HUES48 (cell line): Measurements from ENCODE around the gene SPIB.

ENCODE experiments used
- H3K27ac ChIP-seq: one replicate; pipeline ENCODE4 v1.7.0; 2013; ENCODE audit warnings: low read depth, low read length, inconsistent platforms
- H3K27me3 ChIP-seq: 2 replicates; pipeline ENCODE4 v1.6.1; 2013; ENCODE audit warnings: mild to moderate bottlenecking, low read length; ENCODE audit not compliant: control insufficient read depth, insufficient read depth
- H3K36me3 ChIP-seq: 2 replicates; pipeline ENCODE4 v1.6.1; 2013; ENCODE audit warnings: low read length; ENCODE audit not compliant: control insufficient read depth, insufficient read depth
- H3K4me1 ChIP-seq: 2 replicates; pipeline ENCODE4 v1.6.1; 2013; ENCODE audit warnings: mild to moderate bottlenecking, low read length; ENCODE audit not compliant: control insufficient read depth, insufficient read depth
- H3K4me3 ChIP-seq: 2 replicates; pipeline ENCODE4 v1.5.1; 2013; ENCODE audit warnings: mild to moderate bottlenecking, low read depth, low read length
- H3K9ac ChIP-seq: 2 replicates; pipeline ENCODE4 v1.6.1; 2013; ENCODE audit warnings: mild to moderate bottlenecking, low read depth, low read length, moderate library complexity
- H3K9me3 ChIP-seq: 2 replicates; pipeline ENCODE4 v1.6.1; 2013; ENCODE audit warnings: low read length; ENCODE audit not compliant: control insufficient read depth, insufficient read depth

The SPIB gene

GRCh38 chr19:50420808-50421207 lies 2.1 kb downstream of the SPIB start:
- H3K4me1 ChIP-seq, result peaks cover 9% of the 10 kb centered on the region; the same call in 1 of the 2 replicates
- no peak overlapping the region for H3K9ac ChIP-seq
- H3K27me3 ChIP-seq, result no peaks in the 10 kb centered on the region
- H3K4me3 ChIP-seq, result no peak overlapping the region
- H3K9me3 ChIP-seq, result no peaks in the 10 kb centered on the region
- peaks cover 15% of the 10 kb centered on the region for H3K36me3 ChIP-seq
- H3K27ac ChIP-seq, result no peak overlapping the region

GRCh38 chr19:50422397-50423278 lies 3.9 kb downstream of the SPIB start:
- H3K27me3 ChIP-seq, result no peaks in the 10 kb centered on the region; the same call in 1 of the 2 replicates
- H3K36me3 ChIP-seq, result peaks cover 15% of the 10 kb centered on the region
- peaks cover 9% of the 10 kb centered on the region; the same call in 1 of the 2 replicates for H3K4me1 ChIP-seq
- no peak overlapping the region for H3K27ac ChIP-seq
- H3K9me3 ChIP-seq, result no peaks in the 10 kb centered on the region
- H3K9ac ChIP-seq, result no peak overlapping the region
- no peak overlapping the region for H3K4me3 ChIP-seq

GRCh38 chr19:50423279-50424113 lies 4.8 kb downstream of the SPIB start:
- Histone ChIP-seq H3K9ac (no peak overlapping the region), H3K27ac (no peak overlapping the region), H3K4me1 (peaks cover 13% of the 10 kb centered on the region; the same call in 1 of the 2 replicates), H3K27me3 (no peaks in the 10 kb centered on the region; the same call in 1 of the 2 replicates), H3K9me3 (no peaks in the 10 kb centered on the region), H3K36me3 (peaks cover 15% of the 10 kb centered on the region), H3K4me3 (no peak overlapping the region)

DNA sequence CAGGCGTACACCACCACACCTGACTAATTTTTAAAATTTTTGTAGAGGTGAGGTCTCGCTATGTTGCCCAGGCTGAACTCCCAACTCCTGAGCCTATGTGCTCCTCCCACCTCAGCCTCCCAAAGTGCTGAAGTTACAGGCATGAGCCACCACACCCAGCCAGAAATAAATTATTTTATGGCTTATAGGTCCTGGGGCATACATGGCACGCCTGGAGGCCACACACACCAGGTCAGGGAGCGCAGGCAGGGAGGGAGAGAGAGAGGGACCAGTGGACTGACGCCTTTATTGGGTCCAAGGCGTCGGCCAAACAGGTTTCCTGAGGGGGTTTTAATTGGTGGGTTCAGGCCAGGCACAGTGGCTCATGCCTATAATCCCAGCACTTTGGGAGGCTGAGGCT lies 6.8 kb downstream of the SPIB start:
- H3K4me1 ChIP-seq, result 0 out of 2 replicates have a peak, but pooled peaks cover 4% of the 10 kb centered on the region
- no peak overlapping the region for H3K27ac ChIP-seq
- H3K9ac ChIP-seq, result no peak overlapping the region
- H3K9me3 ChIP-seq, result no peaks in the 10 kb centered on the region
- no peak overlapping the region for H3K4me3 ChIP-seq
- H3K27me3 ChIP-seq, result peaks cover 6% of the 10 kb centered on the region
- peaks cover 15% of the 10 kb centered on the region for H3K36me3 ChIP-seq

DNA sequence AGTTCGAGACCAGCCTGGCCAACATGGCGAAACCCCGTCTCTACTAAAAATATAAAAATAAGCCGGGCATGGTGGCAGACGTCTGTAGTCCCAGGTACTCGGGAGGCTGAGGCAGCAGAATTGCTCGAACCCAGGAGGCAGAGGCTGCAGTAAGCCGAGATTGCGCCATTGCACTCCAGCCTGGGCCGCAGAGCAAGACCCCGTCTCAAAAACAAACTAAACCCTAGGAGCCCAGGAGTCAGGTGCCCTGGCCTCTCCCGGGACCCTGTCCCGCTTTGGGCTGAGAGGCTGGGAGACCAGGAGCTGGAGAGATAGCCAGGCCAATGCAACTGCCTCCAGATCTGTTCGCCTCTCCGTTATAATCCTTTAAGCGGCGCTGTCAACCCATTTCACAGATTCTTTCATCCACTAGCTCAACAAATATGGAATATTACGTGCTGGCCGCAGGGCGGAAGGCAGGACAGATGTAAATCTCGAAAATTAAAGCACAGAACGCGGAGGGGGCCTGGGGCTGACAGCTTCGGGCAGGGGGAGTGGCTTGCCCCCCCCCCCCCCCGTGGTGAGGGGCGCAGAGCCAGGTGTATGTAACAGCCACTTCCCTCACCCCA lies 8.7 kb downstream of the SPIB start:
- Histone ChIP-seq H3K4me3 (peak overlapping the region; percentile 50; the same call in 1 of the 2 replicates), H3K4me1 (peaks cover 4% of the 10 kb centered on the region; the same call in 1 of the 2 replicates), H3K9ac (no peak overlapping the region), H3K36me3 (peaks cover 11% of the 10 kb centered on the region), H3K27me3 (peaks cover 12% of the 10 kb centered on the region), H3K9me3 (no peaks in the 10 kb centered on the region), H3K27ac (no peak overlapping the region)

GRCh38 chr19:50427997-50428425 lies 9.3 kb downstream of the SPIB start:
- no peaks in the 10 kb centered on the region for H3K9me3 ChIP-seq
- H3K27me3 ChIP-seq, result peaks cover 12% of the 10 kb centered on the region
- H3K27ac ChIP-seq, result no peak overlapping the region
- H3K4me1 ChIP-seq, result peaks cover 7% of the 10 kb centered on the region
- peak overlapping the region; percentile 50; the same call in 1 of the 2 replicates for H3K4me3 ChIP-seq
- no peak overlapping the region for H3K9ac ChIP-seq
- H3K36me3 ChIP-seq, result peaks cover 11% of the 10 kb centered on the region

- Histone ChIP-seq H3K9ac (no peak overlapping the region), H3K4me1 (peaks cover 10% of the 10 kb centered on the region), H3K27ac (no peak overlapping the region), H3K36me3 (peaks cover 3% of the 10 kb centered on the region; the same call in 1 of the 2 replicates), H3K9me3 (no peaks in the 10 kb centered on the region), H3K27me3 (peaks cover 12% of the 10 kb centered on the region), H3K4me3 (no peak overlapping the region)
Observed at GRCh38 chr19:50428772-50429463, 10.2 kb downstream of the SPIB start.

DNA sequence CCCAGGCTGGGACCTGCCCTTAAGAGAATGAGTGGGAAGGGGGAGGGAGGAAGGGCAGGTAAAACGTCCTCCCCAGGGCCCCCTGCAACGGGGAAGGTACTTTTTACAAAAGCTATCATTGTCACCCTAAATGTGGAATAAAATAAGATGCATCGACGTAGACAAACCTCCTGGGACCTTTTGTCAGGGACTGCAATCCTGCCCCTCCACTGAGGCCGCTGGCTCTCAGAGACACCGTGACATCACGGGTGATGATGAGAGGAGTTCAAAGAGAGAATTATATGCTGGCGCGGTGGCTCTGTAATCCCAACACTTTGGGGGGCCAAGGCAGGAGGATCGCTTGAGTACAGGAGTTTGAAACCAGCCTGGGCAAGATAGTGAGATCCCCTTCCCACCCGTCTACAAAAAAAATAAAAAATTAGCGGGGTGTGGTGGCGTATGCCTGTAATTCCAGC lies 12.2 kb downstream of the SPIB start:
- H3K36me3 ChIP-seq, result no peaks in the 10 kb centered on the region
- no peak overlapping the region for H3K9ac ChIP-seq
- no peak overlapping the region for H3K27ac ChIP-seq
- H3K4me1 ChIP-seq, result peaks cover 10% of the 10 kb centered on the region
- H3K9me3 ChIP-seq, result no peaks in the 10 kb centered on the region
- H3K27me3 ChIP-seq, result peaks cover 12% of the 10 kb centered on the region
- peak overlapping the region; percentile 69 for H3K4me3 ChIP-seq

- Histone ChIP-seq H3K4me3 (peak overlapping the region; percentile 69), H3K9me3 (no peaks in the 10 kb centered on the region), H3K9ac (peak overlapping the region; percentile 22; the same call in 1 of the 2 replicates), H3K36me3 (no peaks in the 10 kb centered on the region), H3K4me1 (peaks cover 10% of the 10 kb centered on the region), H3K27me3 (peaks cover 12% of the 10 kb centered on the region), H3K27ac (peak overlapping the region; percentile 86)
Observed at GRCh38 chr19:50431343-50432220, 12.8 kb downstream of the SPIB start.
